Epidermal melanocyte (primary cell): Measurements from ENCODE around the gene ANKHD1.
"Not testable (repeated sequence)": the region's sequence is repeated elsewhere in the genome, so short reads cannot be mapped to it uniquely, and the experiment has no call there.

ENCODE experiments used
- DNase-seq: peaks from one replicate; pipeline ENCODE4 v3.0.0; 2011; ENCODE audit warnings: low spot score; ENCODE audit not compliant: insufficient read length

ANKHD1 gene

DNA sequence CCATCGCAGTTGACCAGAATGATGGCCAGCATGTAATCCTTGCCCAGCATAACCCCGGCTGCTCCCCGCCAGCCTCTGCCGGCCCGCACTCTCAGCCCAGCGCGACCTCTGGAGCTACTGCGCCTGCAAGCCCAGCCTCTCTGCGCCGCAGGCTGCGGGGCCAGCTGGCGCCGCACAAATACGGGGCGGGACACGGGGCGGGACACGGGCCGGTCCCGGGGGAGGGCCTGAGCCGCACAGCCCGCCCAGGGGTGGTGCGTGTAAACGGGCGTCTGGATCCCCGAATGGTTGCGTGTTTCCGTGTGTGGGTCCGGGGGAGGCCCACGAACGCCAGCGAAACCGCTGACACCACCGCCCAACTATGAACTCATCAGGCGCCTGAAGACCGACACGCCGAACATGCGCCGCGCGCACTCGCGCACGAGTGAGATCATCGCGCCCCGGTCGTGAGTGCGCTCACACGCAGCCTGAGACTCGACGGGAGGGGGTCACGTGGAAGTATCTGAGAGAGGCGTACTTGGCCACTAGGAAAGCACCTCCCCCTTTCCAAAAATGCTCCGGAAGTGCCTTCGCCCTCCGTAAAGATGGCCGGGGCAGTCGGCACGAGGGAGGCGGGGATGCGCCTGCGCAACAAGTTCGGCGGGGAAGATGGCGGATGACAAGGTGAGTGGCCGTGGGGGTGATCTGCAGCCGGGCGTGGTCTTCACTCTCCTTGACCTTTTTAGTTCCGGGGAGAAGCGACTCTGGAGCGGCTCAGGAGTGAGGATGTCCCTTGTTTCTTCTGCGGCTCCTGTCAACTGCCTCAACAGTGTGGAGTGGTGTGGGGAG is 162.8 kb downstream of the ANKHD1 start, which contains the start of the genes APBB3 and SLC35A4:
Gene APBB3, minus strand, starts transcription at position 403 of the 828 bp plus-strand sequence. Its CDS starts 353 bp downstream, at position 50.
Gene SLC35A4, plus strand, starts transcription at position 633 of the 828 bp plus-strand sequence. CDS start 2,342 bp downstream, outside the sequence.
- DNase-seq = peak; percentile 92

DNA sequence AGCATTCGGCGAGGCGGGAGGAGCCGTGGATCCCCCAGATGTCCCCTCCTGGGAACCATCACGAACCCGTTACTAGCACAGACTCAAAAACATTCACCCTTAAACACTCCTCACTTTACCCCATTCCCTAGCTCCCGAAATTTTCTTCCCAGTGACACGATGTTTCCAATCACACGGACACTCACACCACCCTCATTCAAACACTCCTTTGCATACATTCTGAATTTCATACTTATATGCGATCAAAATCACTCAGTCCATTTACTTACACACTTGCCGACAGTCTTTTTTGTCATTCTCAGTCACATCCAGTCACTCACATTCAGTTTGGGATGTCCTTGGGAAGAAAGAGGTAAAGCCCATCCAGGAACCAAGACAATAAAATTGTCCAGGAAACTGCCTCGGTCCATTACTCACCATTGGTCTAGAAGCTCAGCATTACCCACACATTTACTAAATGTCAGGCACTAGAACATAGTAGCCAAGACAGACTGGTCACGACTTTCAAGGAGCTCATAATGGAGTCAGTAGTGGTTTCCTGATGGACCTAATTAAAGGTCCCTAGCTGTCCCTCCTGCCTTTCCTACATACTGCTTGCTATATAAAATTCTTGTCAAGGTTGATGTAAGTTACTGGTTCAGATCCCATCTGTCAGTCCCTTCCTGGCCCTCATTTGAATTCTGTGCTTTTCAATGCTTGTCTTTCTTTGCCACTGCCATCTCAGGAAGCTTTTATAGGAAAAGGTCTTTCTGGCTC is 163.6 kb downstream of the ANKHD1 start:
- no peak for DNase-seq

DNA sequence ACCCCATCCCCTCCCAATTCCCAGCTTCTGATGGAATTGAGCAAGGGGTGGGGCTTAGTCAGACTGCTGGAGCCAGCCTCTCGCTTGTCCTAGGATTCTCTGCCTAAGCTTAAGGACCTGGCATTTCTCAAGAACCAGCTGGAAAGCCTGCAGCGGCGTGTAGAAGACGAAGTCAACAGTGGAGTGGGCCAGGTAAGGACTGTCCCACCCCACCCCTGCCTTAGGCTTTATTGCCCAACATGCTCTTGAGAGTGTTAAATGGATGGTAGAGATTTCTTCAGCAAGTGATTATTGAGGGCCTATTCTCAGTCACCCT is 164.1 kb downstream of the ANKHD1 start:
- no peak for DNase-seq

DNA sequence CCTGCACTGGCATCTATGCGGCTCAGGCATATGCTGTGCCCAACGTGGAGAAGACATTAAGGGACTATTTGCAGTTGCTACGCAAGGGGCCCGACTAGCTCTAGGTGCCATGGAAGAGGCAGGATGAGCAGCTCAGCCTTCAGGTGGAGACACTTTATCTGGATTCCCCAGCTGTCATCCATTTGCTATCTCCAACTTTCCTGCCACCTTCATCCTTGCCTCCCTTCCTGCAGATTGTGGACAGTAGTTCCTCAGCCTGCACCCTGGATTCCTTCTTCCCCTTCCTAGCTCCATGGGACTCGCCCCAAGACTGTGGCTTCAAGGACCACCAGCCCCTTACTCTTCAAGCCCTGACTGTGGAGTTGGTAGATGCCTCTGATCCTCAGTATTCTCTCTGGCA is 165.0 kb downstream of the ANKHD1 start:
- DNase-seq = no peak

DNA sequence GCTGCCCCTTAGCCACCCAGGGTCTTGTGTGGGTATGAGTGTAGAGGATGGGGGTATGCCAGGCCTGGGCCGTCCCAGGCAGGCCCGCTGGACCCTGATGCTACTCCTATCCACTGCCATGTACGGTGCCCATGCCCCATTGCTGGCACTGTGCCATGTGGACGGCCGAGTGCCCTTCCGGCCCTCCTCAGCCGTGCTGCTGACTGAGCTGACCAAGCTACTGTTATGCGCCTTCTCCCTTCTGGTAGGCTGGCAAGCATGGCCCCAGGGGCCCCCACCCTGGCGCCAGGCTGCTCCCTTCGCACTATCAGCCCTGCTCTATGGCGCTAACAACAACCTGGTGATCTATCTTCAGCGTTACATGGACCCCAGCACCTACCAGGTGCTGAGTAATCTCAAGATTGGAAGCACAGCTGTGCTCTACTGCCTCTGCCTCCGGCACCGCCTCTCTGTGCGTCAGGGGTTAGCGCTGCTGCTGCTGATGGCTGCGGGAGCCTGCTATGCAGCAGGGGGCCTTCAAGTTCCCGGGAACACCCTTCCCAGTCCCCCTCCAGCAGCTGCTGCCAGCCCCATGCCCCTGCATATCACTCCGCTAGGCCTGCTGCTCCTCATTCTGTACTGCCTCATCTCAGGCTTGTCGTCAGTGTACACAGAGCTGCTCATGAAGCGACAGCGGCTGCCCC is 165.6 kb downstream of the ANKHD1 start:
- DNase-seq = no peak

DNA sequence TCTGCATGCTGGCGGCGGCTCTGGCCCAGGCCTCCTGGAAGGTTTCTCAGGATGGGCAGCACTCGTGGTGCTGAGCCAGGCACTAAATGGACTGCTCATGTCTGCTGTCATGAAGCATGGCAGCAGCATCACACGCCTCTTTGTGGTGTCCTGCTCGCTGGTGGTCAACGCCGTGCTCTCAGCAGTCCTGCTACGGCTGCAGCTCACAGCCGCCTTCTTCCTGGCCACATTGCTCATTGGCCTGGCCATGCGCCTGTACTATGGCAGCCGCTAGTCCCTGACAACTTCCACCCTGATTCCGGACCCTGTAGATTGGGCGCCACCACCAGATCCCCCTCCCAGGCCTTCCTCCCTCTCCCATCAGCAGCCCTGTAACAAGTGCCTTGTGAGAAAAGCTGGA is 166.2 kb downstream of the ANKHD1 start:
- DNase-seq = no peak

DNA sequence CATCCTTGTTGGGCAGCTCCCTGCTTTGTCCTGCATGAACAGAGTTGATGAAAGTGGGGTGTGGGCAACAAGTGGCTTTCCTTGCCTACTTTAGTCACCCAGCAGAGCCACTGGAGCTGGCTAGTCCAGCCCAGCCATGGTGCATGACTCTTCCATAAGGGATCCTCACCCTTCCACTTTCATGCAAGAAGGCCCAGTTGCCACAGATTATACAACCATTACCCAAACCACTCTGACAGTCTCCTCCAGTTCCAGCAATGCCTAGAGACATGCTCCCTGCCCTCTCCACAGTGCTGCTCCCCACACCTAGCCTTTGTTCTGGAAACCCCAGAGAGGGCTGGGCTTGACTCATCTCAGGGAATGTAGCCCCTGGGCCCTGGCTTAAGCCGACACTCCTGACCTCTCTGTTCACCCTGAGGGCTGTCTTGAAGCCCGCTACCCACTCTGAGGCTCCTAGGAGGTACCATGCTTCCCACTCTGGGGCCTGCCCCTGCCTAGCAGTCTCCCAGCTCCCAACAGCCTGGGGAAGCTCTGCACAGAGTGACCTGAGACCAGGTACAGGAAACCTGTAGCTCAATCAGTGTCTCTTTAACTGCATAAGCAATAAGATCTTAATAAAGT is 166.9 kb downstream of the ANKHD1 start:
- DNase-seq = no peak

DNA sequence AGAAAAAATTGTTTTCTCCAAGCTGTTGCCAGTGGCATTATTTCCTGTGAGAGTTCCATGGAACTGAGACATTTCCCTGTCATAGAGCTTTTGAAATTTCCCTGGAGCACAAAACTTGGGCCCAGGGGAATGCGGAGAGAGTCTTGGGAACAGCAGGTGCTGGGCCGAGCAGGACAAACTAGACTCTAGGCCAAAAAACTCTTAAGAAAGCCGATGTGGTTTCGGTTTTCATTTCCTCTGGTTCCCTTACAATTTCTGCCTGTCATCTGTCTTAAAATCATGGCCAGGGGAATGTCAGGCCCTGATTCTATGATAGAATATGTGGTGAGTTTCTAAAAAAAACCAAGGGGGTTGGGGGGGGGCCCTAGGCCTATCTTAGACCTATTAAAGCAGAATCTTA is 167.6 kb downstream of the ANKHD1 start:
- DNase-seq = no peak

DNA sequence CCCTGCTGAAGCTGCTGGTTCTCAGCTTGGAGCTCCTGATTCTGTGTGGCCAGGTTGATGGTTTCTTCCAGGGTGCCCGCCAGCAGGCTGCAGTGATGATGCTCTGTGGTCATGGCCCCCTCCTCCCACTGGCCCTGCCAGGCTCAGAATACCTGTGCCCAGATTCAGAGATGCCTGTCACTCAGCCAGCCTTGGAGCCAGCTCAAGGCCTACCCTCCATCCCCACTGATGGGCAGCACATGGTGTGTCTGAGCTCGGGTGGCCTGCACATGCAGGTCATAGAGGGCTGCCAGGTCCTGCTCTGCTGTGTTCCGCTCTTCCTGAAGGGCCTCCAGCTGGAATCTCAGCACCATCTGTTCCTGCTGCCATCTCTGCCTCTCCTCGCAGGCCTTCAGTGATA is 168.4 kb downstream of the ANKHD1 start:
- DNase-seq = no peak

DNA sequence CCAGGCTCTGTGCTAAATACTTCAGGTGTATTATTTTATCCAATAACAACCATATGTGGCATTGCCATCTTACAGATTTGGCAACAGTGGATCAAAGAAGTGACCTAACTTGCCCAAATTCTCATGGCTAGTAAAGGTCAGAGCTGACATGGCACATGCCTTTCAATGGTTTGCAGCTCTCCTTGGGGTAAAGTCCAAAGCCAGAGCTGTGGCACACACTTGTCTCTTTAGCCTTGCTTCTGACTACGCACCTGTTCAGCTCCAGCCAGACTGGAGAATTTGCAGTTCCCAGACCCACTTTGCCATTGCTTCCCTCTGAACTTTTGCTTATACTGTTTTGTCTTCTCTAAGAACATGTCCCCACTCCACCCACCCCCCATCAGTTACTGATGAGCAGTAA is 168.9 kb downstream of the ANKHD1 start:
- no peak for DNase-seq

DNA sequence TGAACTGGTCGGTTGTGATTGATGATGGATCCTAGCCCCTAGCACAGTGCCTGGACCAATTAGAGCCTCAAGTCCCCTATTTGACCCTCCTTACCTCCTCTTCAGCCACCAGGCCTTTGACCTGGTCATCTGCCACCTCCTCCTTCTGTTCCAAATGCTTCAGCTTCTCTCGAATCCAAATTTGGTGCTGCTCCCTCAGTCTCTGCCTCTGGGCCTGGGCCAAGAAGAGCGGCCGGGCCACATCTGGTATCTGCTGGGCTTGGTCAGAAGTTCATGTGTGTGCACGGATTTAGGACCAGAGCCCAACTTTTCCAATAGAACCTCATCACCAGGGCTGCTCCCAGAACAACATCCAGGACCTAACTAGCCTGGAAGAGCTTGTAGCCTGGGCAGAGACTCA is 169.5 kb downstream of the ANKHD1 start:
- no peak for DNase-seq

DNA sequence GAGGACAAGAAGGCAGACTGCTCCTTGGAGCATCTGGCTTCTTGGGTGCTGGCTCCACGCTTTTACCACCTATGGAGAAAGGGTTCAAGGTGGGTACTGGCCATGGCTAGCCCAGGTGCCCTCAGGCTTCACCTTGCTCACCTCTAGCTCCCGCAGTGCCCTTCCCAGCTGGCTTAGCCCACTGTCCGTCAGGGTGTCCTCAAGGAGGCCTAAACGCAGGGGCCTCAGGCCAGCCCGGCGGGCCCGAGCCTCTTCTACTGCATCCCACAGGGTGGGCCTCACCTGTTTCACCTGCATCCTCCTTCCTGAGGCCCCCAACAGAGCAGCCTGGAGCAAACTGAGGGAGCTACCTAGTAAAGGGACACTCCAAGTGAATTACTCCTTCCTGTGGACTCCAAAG is 172.1 kb downstream of the ANKHD1 start:
- DNase-seq = no peak

DNA sequence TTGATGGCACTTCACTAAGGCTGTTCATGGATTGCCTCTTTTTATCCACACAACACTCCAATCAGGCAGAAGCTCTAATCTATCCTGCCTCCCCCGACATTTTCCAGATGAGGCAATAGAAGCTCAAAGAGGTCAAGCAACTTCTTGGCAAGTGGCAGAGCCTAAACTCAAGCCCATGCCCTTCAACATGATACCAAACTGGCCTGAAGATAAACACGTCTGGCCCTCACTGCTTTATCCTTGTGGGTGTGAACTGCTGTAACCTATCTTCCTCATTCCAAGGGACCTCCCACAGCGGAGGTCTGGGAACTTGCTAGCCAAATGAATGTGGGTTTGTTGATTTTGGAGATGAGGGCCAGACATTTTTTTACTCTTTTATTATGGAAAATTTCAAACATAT is 172.5 kb downstream of the ANKHD1 start:
- no peak for DNase-seq

DNA sequence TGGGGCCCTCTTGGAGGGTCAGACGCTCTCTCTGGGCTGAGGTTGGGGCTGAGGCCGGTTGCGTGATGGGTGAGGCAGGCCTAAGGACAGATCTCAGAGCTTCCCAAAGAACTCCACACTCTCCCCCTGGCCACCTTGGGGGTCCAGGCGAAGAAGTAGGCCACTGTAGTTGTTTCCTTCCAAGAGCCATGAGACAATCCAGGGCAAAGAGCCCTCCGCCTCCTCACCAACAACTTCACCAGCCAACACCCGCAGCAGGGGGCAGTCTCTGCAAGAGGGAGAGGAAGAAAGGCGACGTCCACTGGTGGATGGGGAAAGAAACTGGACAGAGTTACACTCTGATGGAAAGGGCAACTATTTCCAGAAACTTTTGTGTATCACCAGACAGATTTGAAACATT is 173.7 kb downstream of the ANKHD1 start:
- DNase-seq = no peak

DNA sequence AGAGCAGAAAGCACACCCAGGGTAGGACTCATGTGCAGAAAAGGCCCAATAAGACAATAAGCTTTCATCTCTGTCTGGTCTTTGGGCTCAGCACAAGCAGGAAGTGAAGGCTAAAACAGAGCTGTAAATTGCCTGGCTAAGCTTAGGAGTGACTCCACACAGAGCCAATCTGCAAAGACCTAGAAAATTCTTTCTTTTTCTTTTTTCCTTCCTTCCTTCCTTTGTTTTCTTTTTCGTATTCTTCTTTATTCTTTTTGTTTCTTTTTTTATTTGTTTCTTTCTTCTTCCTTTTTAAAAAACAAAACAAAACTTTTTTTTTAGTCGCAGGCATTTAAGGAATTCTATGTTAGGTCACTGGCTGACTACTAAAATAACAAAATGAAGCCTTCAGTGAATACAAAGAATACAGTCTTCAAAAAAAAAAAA is 175.2 kb downstream of the ANKHD1 start:
- DNase-seq = no peak

DNA sequence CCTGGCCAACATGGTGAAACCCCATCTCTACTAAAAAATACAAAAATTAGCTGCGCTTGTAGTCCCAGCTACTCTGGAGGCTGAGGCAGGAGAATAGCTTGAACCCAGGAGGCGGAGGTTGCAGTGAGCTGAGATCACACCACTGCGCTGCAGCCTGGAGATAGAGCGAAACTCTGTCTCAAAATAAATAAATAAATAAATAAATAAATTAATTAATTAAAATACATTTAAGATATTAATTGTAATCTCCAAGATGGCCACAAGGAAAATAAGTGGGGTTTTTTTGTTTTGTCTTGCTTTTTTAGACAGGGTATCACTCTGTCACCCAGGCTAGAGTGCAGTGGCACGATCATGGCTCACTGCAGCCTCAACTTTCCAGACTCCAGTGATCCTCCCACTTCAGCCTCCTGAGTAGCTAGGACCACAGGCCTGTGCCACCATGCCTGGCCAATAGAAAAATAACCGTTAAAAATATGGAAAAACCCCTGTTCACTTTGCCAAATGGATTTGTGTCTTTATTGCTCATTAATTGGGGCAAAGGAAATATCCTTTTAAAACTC is 177.6 kb downstream of the ANKHD1 start:
- DNase-seq = not testable (repeated sequence)

DNA sequence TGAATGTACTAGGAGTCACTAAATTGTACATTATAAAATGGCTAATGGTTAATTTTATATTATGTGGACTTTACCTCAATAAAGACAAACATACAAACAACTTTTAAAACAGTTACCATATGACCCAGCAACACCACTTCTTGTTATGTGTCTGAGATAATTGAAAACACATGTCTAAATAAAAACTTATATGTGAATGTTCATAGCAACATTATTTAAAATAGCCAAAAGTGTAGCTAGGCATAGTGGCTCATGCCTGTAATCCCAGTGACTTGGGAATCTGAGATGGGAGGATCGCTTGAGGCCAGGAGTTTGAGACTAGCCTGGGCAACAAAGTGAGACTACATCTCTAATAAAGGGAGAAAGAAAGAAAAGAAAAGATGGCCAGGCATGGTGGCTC is 185.9 kb downstream of the ANKHD1 start:
- no peak for DNase-seq

DNA sequence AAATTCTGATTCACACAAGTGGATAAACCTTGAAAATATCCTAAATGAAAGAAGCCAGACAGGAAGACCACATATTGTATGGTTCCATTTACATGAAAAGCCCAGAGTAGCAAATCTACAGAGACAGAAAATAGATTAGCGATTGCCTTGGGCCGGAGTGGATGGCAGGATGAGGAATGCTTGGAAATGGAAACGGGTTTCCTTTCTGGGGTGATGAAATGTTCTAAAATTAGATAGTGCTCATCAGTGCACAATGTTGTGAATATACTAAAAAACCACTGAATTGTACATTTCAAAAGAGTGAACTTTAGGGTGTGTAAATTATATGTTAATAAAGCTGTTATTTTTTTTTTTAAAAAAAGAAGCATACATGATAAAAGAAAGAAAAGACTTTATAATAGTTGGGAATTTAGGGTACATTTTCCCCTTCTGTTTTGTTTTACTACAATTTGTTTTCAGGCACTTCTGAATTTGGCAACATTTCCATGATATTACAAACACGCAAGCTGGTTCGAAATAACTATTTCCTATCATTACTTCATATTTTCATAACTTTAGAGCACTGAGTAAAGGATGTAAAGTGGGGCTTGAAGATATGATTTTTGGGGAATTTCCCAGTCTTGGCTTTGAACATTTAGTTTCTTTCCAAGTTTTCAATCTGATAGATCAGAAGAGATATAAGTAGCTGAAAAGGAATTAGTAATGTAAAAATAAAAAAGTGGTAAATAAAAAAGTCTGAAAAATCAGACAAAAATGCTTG is 186.9 kb downstream of the ANKHD1 start:
- DNase-seq = no peak
